ENCODE measurements around the gene CCR5AS.
"Not testable (repeated sequence)": the region's sequence is repeated elsewhere in the genome, so short reads cannot be mapped to it uniquely, and the experiment has no call there.

The CCR5AS gene

GRCh38 chr3:46401579-46401978, 5.3 kb downstream of the CCR5AS start:
- no peak for DNase-seq

GRCh38 chr3:46400846-46401245, 6.0 kb downstream of the CCR5AS start:
- DNase-seq = no peak

- DNase-seq = no peak
These were observed 6.7 kb downstream of the CCR5AS start for GRCh38 chr3:46400000-46400734.

DNA sequence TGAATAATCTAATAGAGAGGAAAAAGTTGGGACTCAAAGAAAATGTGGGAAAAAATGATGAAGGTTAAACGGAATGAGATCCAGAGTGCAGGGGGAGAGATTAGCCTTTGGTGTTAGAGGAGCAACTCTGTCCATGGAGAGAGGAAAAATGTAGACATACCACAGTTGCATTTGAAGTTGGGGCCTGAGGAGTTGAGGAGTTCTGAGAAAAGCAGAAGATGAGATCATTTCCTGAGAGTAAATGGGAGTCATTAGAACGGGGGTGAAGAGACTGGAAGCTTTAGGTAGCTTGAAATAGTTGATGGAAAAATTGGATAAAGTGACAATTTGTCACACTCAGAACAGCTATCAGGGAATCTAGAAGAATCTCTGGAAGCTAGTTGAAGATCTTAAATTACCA, 7.3 kb downstream of the CCR5AS start:
- DNase-seq = no peak

DNA sequence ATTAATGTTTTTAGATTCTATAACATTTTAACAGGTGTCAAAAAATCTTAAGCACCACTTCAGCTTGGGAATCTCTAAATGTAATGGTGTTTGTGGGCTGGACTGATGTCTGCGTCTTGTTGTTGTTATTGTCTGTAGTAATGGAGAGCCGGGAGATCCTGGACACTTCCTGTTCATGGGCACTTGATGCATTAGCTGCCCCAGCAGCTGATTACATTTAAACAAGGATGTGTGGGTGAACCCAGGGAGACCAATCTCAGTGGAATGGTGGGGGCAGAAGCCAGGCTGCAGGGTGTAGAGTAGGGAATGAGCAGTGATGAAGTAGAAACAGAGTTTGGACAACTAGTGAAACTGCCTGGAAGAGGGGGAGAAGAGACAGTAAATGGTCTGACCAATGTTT, 7.8 kb downstream of the CCR5AS start:
- DNase-seq = no peak

GRCh38 chr3:46398186-46398955, 8.5 kb downstream of the CCR5AS start:
- DNase-seq = no peak

GRCh38 chr3:46397111-46397510, 9.8 kb downstream of the CCR5AS start:
- DNase-seq = no peak

GRCh38 chr3:46395766-46396530, 10.9 kb downstream of the CCR5AS start:
- DNase-seq = no peak

- DNase-seq = no peak
These were observed 11.6 kb downstream of the CCR5AS start for GRCh38 chr3:46395210-46395661.

DNA sequence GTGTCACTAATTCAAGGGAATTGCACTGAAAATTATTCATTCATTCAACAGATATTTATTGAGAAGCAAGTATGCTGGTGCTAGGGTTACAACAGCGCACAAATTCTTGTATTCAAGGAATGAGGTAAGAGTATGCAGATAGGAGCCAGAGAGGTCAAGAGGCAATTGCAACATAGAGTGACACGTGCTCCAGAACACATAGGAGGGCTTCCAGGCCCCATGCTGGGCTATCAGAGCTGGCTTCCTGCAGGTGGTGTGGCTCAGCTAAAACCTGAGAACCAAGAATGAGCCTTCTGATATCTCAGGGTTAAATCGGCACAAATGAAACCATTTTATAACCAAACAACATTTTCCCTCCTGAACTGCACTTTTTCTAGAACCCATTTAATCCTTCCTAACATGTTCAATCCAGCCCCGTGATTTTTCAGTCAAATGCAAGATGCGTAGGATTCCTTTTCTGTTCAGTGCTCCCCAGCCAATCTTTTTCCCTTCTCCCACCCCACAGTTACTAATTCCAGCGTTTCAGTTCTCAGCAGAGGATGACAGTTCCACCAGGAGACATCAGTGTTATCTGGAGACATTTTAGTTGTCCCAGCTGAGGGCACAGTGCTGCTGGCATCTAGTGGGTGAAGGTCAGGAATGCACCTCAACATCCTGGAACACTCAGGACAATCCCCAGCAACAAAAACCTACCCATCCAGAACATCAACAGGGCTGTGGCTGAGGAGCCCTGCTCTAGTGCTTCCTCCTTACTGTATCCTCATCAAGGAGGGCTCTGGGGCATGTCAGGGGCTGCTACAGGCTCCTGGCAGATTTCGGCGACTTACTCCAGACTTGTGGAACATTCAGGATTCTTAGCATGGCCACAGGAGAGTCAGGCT, 13.1 kb downstream of the CCR5AS start:
- no peak for DNase-seq

GRCh38 chr3:46393011-46393410, 13.9 kb downstream of the CCR5AS start:
- no peak for DNase-seq

GRCh38 chr3:46391526-46391925, 15.3 kb downstream of the CCR5AS start:
- not testable (repeated sequence) for DNase-seq

GRCh38 chr3:46389306-46389705, 17.6 kb downstream of the CCR5AS start:
- no peak for DNase-seq

DNA sequence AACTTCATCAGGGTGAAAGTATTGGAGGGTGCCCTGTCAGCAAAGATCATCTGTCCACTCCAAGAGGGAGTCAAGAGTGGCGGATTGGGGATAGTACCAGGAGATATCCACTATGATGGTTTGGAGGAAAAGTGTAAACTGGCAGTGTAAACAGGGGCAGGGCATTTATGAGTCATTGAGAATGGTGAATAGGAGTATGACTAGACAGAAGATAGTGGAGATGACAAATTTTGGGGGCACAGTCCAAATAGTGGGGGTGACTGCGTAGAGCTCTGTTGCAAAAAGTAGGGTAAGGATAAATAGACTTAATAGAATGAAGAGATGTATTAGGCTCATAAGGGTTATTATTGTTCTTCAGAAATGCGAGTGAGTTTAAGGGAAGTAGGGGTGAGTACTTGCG, 18.0 kb downstream of the CCR5AS start:
- DNase-seq = not testable (repeated sequence)

DNA sequence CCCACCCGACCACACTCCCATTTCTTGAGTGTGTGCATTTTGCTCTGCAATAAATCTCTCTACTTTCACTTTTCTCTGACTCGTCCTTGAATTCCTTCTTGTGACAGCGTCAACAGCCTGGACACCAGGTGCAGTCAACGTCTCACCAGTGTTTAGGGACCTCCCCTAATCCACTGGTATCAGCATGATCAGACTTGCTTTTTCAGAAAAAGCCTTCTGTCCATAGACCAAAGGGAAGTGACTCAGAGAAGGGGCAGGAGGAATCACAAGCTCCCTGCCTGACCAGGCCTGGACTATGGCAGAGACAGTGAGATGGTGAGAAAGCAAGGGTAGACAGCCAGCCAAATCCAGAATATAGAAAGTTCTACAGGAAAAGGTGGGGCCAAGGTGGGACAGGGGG, 20.7 kb downstream of the CCR5AS start:
- DNase-seq = no peak

DNA sequence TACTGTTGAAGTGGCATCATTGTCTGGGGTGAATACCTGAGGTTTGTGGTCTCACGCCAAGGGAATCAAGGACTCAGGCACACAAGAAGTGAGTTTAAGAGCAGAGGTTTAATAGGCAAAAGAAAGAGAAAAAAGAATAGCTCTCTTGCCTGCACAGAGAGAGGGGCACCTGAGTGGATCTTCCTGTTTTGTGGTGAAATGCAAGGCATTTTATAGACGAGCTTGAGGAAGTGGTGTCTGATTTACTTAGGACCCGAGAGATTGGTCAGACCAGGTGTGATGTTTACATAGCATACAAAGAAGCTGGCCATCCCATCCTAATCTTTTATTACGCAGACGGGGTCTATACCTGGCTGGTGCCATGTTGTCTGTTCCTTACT, 22.9 kb downstream of the CCR5AS start:
- no peak for DNase-seq

DNA sequence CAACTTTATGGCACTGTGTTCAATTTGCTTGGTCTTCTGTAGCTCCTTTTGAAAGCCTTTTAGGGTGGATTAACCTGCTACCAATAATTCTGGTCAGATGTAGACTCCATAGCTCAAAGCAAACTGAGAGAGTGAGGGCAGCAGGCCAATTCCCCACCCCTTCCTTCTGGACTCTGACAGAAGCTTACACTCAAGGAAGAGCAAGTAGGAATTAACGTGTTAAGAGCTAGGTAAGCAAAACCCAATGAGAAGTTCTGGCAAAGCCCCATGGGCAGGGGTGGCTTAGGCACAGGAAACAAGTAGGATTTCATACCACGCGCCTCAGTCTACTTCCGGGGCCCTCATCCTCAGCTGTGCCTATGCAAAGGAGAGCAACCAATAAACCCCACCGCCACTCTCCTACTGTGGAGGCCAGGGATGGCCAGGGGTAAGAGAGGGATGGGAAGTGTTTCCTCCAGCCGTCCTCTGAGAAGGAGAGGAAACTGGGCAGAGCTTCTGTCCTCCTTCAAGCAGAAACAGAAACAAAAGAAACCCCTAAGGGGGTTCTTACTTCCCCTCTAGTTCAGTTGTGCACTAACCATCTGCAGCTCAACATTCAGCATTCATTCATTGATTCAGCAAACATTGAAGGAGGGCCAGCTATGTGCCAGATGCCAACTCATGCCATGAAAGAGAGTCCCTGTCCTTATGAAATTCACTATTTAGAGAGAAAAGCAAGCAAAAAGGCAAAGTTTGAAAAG, 23.5 kb downstream of the CCR5AS start:
- DNase-seq = no peak

DNA sequence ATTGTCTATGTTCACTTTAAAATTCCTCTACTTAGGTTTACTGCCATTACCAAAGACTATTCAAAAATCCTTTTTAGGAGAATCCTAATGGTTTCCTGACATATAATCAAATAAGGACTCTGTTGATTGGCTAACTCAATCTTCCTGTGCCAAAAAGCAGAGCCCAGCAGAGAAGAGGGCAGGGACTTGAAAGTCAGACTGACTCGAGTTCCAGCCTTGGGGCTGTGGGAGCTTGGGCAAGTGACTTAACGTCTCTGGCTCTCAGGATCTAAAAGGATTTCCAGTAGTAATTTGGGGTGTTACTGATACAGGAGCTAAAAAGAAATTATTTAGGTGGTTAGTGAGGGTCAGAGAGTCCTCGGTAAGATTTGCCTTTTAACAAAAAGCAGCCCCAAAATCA, 25.2 kb downstream of the CCR5AS start:
- no peak for DNase-seq

- DNase-seq = no peak
These were observed 26.2 kb downstream of the CCR5AS start for GRCh38 chr3:46380471-46381221.

- DNase-seq = peak; percentile 67
These were observed 28.4 kb downstream of the CCR5AS start for GRCh38 chr3:46378426-46378942.

GRCh38 chr3:46375814-46376213, 31.1 kb downstream of the CCR5AS start:
- no peak for DNase-seq
